ENCODE data around the gene RGS11. TPM values are rescaled to one million over a fixed set of nuclear protein-coding genes. Genes with fewer than 3 reads are reported as not detected.

Gene RGS11
- total and polyA plus RNA-seq, 12 donors = 0.83 to 98.6 (median 6.1) TPM

DNA sequence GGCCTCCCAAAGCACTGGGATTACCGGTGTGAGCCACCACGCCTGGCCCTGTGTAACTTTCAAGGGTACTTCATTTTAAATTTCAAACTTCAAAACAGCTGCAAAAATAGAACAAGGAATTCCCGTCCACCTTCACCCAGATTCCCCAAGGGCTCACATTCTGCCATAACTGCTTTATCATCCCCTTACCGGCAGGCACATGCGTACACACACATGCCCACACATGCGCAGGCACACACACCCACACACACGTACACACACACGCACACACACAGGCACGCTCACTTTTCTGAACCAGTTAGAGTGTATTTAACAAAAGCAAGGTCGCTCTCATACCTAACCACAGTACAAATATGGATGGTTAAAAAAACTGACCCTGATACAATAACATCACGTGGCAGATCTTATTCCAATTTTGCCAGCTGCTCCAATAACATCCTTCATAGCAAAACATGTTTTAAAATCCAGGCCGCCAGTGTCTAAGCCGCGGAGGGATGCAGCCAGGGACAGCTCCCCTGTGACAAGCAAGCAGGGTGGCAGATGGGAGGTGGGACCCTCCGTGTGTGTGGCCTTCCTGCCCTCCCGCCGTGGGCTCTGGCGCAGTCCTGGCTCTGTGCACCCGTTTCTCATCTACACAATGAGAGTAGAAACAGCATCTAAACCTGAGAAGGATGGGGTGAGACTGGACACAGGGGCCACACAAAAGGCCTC lies 30.3 kb upstream of the RGS11 start:
- H3K4me1 ChIP-seq (replicated peaks in 1 of 2) = peaks cover 0 to 8% of the 10 kb centered on the region in 2 donors
- no peaks in the 10 kb centered on the region for H3K27me3 ChIP-seq
- intact Hi-C loops (cut with DNase I) = loop anchor here in 1 of 2 donors (10.0 kb wide), 1 partner anchor 189 kb away; no protein-coding TSS in a partner anchor
- H3K9me3 ChIP-seq (replicated peaks in 1 of 3) = no peaks in the 10 kb centered on the region
- H3K36me3 ChIP-seq (replicated peaks in 1 of 2) = peaks cover 0 to 5% of the 10 kb centered on the region in 2 donors
- DNase-seq = peak in 5 of 7 donors; percentile 34 to 67 (median 50)
- peak overlapping the region in 2 of 5 donors; percentile 65 to 74 for H3K27ac ChIP-seq
- no peak overlapping the region for H3K4me3 ChIP-seq
- no peak for TF ChIP-seq POLR2A (IDR thresholded peaks at IDR 0.05)
- TF ChIP-seq, protein P1, sequence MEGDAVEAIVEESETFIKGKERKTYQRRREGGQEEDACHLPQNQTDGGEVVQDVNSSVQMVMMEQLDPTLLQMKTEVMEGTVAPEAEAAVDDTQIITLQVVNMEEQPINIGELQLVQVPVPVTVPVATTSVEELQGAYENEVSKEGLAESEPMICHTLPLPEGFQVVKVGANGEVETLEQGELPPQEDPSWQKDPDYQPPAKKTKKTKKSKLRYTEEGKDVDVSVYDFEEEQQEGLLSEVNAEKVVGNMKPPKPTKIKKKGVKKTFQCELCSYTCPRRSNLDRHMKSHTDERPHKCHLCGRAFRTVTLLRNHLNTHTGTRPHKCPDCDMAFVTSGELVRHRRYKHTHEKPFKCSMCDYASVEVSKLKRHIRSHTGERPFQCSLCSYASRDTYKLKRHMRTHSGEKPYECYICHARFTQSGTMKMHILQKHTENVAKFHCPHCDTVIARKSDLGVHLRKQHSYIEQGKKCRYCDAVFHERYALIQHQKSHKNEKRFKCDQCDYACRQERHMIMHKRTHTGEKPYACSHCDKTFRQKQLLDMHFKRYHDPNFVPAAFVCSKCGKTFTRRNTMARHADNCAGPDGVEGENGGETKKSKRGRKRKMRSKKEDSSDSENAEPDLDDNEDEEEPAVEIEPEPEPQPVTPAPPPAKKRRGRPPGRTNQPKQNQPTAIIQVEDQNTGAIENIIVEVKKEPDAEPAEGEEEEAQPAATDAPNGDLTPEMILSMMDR (IDR thresholded peaks at IDR 0.05) = no peak
- 60 to 78% (median 73%) methylated on average over 16 to 19 of the region's 19 CpGs for WGBS, 4 donors

DNA sequence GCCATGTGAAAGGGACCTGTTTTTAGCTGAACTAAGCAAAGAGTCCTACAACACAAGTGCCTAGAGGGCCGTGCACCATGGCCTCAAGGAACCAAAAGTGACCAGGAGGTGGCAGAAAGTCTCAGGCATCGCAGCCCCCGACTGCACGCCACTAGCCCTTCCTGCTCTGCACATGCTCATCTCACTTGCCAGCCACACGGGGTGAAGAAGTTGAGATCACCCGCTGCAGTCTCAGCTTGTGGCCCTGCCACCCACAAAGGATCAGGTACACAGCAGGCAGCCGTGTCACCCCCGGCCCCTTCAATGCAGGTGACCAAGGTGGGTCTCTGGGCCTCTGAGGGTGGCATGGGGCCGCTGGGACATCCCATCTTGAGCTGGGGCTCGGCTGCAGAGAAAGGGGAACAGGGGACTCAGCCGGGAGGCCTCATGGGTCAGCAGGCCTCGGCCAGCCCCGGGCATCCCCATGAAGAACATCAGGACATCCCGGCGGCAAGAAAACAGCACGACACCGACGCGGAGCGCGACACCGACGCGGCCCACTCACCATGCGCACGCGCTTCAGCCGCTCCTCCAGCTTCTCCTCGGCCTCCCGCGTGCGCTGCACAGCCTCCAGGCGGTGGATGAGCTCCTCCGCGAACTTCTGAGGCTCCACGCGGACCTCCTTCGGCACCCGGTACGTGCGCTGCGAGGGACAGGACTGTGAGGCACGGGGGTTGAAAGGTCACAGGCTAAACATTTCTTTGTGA lies 28.2 kb upstream of the RGS11 start:
- Histone ChIP-seq H3K4me3 (no peak overlapping the region), H3K36me3 (replicated peaks in 1 of 2) (peaks cover 0 to 5% of the 10 kb centered on the region in 2 donors), H3K4me1 (replicated peaks in 1 of 2) (peaks cover 0 to 8% of the 10 kb centered on the region in 2 donors), H3K27ac (no peak overlapping the region), H3K9me3 (replicated peaks in 1 of 3) (no peaks in the 10 kb centered on the region), H3K27me3 (no peaks in the 10 kb centered on the region)
- intact Hi-C loops (cut with DNase I) = loop anchor here in 1 of 2 donors (10.0 kb wide), 1 partner anchor 191 kb away; no protein-coding TSS in a partner anchor
- DNase-seq = peak in 1 of 7 donors; percentile 16
- WGBS, 4 donors = 89 to 96% (median 94%) methylated on average over 34 to 43 of the region's 43 CpGs
- no peak for TF ChIP-seq POLR2A (IDR thresholded peaks at IDR 0.05)
- TF ChIP-seq, protein P1 (IDR thresholded peaks at IDR 0.05) = no peak

DNA sequence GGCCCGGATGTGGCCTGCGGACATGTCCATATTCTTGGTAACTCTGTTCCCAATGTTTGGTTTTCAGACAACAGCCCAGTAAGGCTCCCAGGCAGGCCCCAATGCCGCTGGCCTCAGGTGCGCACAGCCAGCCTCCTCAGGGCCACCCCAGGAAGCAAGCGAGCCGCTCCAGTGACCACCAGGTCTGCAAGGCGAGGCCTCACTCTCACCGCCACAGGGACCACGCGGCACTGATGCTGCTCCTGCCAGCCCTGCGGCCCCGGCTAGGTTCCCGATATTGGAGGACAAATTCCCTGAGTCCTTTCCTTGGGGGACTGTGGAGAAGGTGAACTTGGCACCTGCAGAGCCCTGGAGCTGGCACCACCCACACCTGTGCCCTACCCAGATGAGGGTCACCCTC lies 26.2 kb upstream of the RGS11 start:
- Histone ChIP-seq H3K27ac (no peak overlapping the region), H3K9me3 (replicated peaks in 1 of 3) (no peaks in the 10 kb centered on the region), H3K36me3 (replicated peaks in 1 of 2) (peaks cover 0 to 4% of the 10 kb centered on the region in 2 donors), H3K4me1 (replicated peaks in 1 of 2) (peaks cover 0 to 8% of the 10 kb centered on the region in 2 donors), H3K27me3 (no peaks in the 10 kb centered on the region), H3K4me3 (no peak overlapping the region)
- 91 to 100% (median 95%) methylated on average over 2 to 13 of the region's 13 CpGs; no CpG with 5 or more reads in 1 of the 4 donors for WGBS, 4 donors
- intact Hi-C loops (cut with DNase I) = loop anchor here in 1 of 2 donors (10.0 kb wide), 1 partner anchor 193 kb away; no protein-coding TSS in a partner anchor
- no peak for DNase-seq
- TF ChIP-seq POLR2A (IDR thresholded peaks at IDR 0.05) = no peak
- TF ChIP-seq, protein P1 (IDR thresholded peaks at IDR 0.05) = no peak

DNA sequence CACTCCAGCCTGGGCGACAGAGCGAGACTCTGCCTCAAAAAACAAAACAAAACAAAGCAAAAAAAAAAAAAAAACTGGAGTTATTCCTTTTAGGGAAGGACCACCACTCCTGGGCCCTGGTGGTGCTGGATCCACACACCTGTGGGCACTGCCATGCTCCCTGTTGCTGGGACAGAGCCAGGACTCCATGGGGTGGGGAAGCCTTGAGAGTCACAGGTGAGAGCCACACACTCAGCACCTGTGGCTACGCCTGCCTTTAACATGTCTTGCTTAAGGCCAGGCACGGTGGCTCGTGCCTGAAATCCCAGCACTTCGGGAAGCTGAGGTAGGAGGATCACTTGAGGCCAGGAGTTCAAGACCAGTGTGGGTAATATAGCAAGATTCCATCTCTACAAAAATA lies 25.5 kb upstream of the RGS11 start:
- Histone ChIP-seq H3K4me3 (no peak overlapping the region), H3K4me1 (replicated peaks in 1 of 2) (peaks cover 0 to under 1% of the 10 kb centered on the region in 2 donors), H3K27ac (no peak overlapping the region), H3K36me3 (replicated peaks in 1 of 2) (peaks cover 0 to 11% of the 10 kb centered on the region in 2 donors), H3K27me3 (no peaks in the 10 kb centered on the region), H3K9me3 (replicated peaks in 1 of 3) (no peaks in the 10 kb centered on the region)
- no peak for DNase-seq
- intact Hi-C loops (cut with DNase I) = loop anchor here in 1 of 2 donors (10.0 kb wide), 1 partner anchor 194 kb away; no protein-coding TSS in a partner anchor
- WGBS, 4 donors = 93 to 100% (median 96%) methylated on average over 4 to 6 of the region's 6 CpGs
- TF ChIP-seq POLR2A (IDR thresholded peaks at IDR 0.05) = no peak
